ENCODE measurements around the gene LRRC4C.

- no peak for TF ChIP-seq CTCF (IDR thresholded peaks at IDR 0.05; ENCODE audit: low read depth, low read length, missing input control)
- TF ChIP-seq RXRA (IDR thresholded peaks at IDR 0.05) = no peak
- no peak for TF ChIP-seq JUND (IDR thresholded peaks at IDR 0.05)
- TF ChIP-seq SP1 (IDR thresholded peaks at IDR 0.05) = no peak
- TF ChIP-seq YY1 (IDR thresholded peaks at IDR 0.05) = no peak
- no peak for TF ChIP-seq REST (IDR thresholded peaks at IDR 0.05)
- TF ChIP-seq MAX (IDR thresholded peaks at IDR 0.05) = no peak
- TF ChIP-seq GABPA (IDR thresholded peaks at IDR 0.05 in 1 of 2, conservative IDR thresholded peaks at IDR 0.05 in 1 of 2) = no peak
- TF ChIP-seq ATF3 (IDR thresholded peaks at IDR 0.05) = no peak
- TF ChIP-seq ZBTB33 (IDR thresholded peaks at IDR 0.05) = no peak
Observed at GRCh38 chr11:40190294-40190693, 1269.2 kb downstream of the LRRC4C start.

Measured in liver (tissue), 3 donors.